Ectodermal cell (in vitro differentiated cells): ENCODE results near the gene COX10.

Source experiments
- H3K27ac ChIP-seq: 2 replicates; pipeline ENCODE4 v1.7.0; 2013; ENCODE audit warnings: mild to moderate bottlenecking, low read depth, low read length; ENCODE audit not compliant: insufficient read depth, poor library complexity, severe bottlenecking
- H3K27me3 ChIP-seq: 2 replicates; pipeline ENCODE4 v1.7.0; 2013; ENCODE audit warnings: mild to moderate bottlenecking, low read length; ENCODE audit not compliant: insufficient read depth, control insufficient read depth, poor library complexity, severe bottlenecking
- H3K36me3 ChIP-seq: one replicate; pipeline ENCODE4 v1.7.0; 2013; ENCODE audit warnings: low read length; ENCODE audit not compliant: control insufficient read depth, insufficient read depth
- H3K4me1 ChIP-seq: one replicate; pipeline ENCODE4 v1.7.0; 2013; ENCODE audit warnings: low read length; ENCODE audit not compliant: control insufficient read depth, insufficient read depth
- H3K4me3 ChIP-seq: 2 replicates; pipeline ENCODE4 v1.7.0; 2013; ENCODE audit warnings: low read depth, low read length, control low read depth; ENCODE audit not compliant: insufficient read depth
- H3K9me3 ChIP-seq: 2 replicates; pipeline ENCODE4 v1.7.0; 2013; ENCODE audit warnings: mild to moderate bottlenecking, low read length, moderate library complexity; ENCODE audit not compliant: control insufficient read depth
- WGBS, 2 experiments: methylation state at CpG; one replicate each; pipeline ENCODE4 v1.1.7; 2013; ENCODE audit warnings: missing lambda C conversion rate in 2 of 2; 5-methylcytosine and 5-hydroxymethylcytosine counted together

Gene COX10

GRCh38 chr17:14200354-14200753 is 131.1 kb downstream of the COX10 start:
- no peaks in the 10 kb centered on the region for H3K9me3 ChIP-seq
- H3K36me3 ChIP-seq: no peaks in the 10 kb centered on the region
- WGBS, 2 experiments: 98% methylated on average over 3 to 4 of the region's 4 CpGs
- no peaks in the 10 kb centered on the region for H3K27me3 ChIP-seq
- no peak overlapping the region for H3K27ac ChIP-seq
- no peaks in the 10 kb centered on the region for H3K4me1 ChIP-seq
- no peak overlapping the region for H3K4me3 ChIP-seq

GRCh38 chr17:14201021-14201987 is 132.0 kb downstream of the COX10 start:
- no peaks in the 10 kb centered on the region for H3K27me3 ChIP-seq
- no peaks in the 10 kb centered on the region for H3K36me3 ChIP-seq
- 90% methylated on average over 9 to 10 of the region's 10 CpGs for WGBS, 2 experiments
- no peak overlapping the region for H3K27ac ChIP-seq
- H3K4me1 ChIP-seq: no peaks in the 10 kb centered on the region
- no peak overlapping the region for H3K4me3 ChIP-seq
- H3K9me3 ChIP-seq: no peaks in the 10 kb centered on the region

- WGBS, 2 experiments: 98 to 100% methylated on average over 3 to 4 of the region's 4 CpGs
- H3K27ac ChIP-seq: no peak overlapping the region
Measured at GRCh38 chr17:14201988-14202380, 132.7 kb downstream of the COX10 start.

DNA sequence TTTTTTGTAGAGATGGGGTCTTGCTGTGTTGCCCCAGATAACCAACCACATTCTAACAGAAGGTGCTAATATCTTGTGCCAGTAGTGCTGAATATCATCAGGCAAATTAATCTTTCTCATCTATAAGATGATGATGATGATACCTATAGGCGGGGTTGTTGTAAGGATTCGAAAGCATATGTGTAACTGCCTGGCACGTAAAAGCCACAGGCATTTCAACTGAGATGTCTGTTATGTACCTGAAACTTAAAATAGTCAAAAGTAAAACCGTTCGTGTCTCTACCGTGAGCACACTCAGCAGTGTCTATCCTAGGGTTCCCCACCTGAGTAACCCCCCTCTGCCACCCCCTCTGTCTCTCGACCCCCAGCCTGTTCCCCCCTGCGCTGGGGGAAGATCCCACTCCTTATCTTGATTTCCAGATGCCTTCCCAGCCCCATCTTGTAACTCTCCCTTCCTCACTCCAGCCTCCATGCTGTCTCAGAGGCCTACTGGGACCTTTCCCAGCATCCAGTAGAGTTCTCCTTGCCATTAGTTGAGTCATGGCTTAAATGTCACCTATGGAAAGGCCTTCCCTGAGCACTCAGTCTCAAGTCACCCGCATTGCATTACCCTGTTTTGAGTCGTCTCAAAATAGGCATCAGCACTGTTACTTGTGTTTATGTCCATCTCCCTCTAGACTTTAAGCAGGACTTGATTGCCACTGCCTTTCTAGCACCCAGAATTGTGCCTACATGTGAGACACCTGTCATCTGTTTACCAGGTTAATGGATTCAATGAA is 133.3 kb downstream of the COX10 start:
- Histone ChIP-seq H3K4me3 (no peak overlapping the region), H3K9me3 (no peaks in the 10 kb centered on the region), H3K36me3 (no peaks in the 10 kb centered on the region), H3K27me3 (no peaks in the 10 kb centered on the region), H3K27ac (no peak overlapping the region), H3K4me1 (no peaks in the 10 kb centered on the region)
- 96 to 97% methylated on average over 10 of the region's 10 CpGs for WGBS, 2 experiments

More at GRCh38 chr17:14201988-14202380, 132.7 kb downstream of the COX10 start:
- no peak overlapping the region for H3K4me3 ChIP-seq
- no peaks in the 10 kb centered on the region for H3K27me3 ChIP-seq
- H3K9me3 ChIP-seq: no peaks in the 10 kb centered on the region
- H3K36me3 ChIP-seq: no peaks in the 10 kb centered on the region
- no peaks in the 10 kb centered on the region for H3K4me1 ChIP-seq

DNA sequence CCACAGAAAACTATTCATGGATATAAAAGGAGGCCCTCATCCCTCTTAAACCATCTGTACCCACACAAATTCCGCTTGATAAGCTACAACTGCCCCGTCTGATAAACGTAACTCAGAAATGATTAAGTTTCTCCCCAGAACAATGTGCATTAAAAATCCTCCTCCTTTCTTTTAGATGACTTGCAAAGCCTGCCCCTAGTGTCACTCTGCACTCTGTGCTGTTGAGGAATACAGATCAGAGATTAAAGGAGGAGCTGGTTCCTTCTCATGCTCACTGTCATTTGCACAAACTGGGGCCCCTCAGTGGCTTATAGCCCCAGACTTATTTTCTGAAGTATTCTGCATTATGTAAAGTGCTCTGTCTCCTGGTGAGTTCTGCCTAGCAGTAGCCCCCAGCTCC is 134.1 kb downstream of the COX10 start:
- Histone ChIP-seq H3K4me1 (no peaks in the 10 kb centered on the region), H3K27me3 (no peaks in the 10 kb centered on the region), H3K4me3 (no peak overlapping the region), H3K36me3 (peaks cover 3% of the 10 kb centered on the region), H3K9me3 (no peaks in the 10 kb centered on the region), H3K27ac (no peak overlapping the region)
- 90% methylated on average over 3 of the region's 3 CpGs for WGBS, 2 experiments

- Histone ChIP-seq H3K27ac (no peak overlapping the region), H3K4me3 (no peak overlapping the region), H3K4me1 (no peaks in the 10 kb centered on the region), H3K9me3 (no peaks in the 10 kb centered on the region), H3K27me3 (no peaks in the 10 kb centered on the region), H3K36me3 (peaks cover 3% of the 10 kb centered on the region)
- whole genome bisulfite sequencing, 2 experiments: 76 to 77% methylated on average over 5 of the region's 5 CpGs
Measured at GRCh38 chr17:14204084-14204483, 134.8 kb downstream of the COX10 start.

GRCh38 chr17:14204546-14204945 is 135.2 kb downstream of the COX10 start:
- no peaks in the 10 kb centered on the region for H3K27me3 ChIP-seq
- WGBS, 2 experiments: 86 to 94% methylated on average over 2 of the region's 2 CpGs

GRCh38 chr17:14205380-14205779 is 136.1 kb downstream of the COX10 start:
- Histone ChIP-seq H3K4me1 (no peaks in the 10 kb centered on the region), H3K9me3 (no peaks in the 10 kb centered on the region), H3K27ac (no peak overlapping the region), H3K27me3 (no peaks in the 10 kb centered on the region), H3K4me3 (no peak overlapping the region), H3K36me3 (peaks cover 3% of the 10 kb centered on the region)
- WGBS, 2 experiments: 96 to 97% methylated on average over 10 of the region's 10 CpGs

More at GRCh38 chr17:14204546-14204945, 135.2 kb downstream of the COX10 start:
- Histone ChIP-seq H3K9me3 (no peaks in the 10 kb centered on the region), H3K27ac (no peak overlapping the region), H3K4me1 (no peaks in the 10 kb centered on the region), H3K36me3 (peaks cover 3% of the 10 kb centered on the region), H3K4me3 (no peak overlapping the region)

DNA sequence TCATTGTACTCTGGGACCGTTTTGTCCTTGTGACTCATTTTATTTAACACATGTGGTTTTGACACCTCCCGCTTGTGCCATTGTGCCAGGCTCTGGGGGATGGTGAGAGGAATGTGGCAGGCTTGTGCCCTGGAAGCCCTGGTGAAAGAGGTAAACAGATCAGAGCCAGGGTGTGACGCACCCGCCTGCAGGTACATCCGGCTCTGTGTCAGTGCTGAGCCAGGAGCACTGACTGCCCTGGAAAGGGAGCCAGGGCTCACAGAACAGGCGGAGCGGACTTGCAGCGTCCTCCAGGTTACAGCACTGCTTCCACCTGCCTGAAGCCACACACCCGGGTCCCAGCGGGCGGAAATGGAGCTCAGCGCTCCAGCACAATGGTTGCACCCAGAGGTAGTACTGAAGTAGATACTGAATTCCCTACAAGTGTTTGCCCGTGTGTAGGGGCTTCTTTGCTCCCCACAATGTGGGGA is 136.7 kb downstream of the COX10 start:
- H3K27ac ChIP-seq: no peak overlapping the region
- H3K4me1 ChIP-seq: no peaks in the 10 kb centered on the region
- no peaks in the 10 kb centered on the region for H3K27me3 ChIP-seq
- no peaks in the 10 kb centered on the region for H3K9me3 ChIP-seq
- H3K36me3 ChIP-seq: peaks cover 4% of the 10 kb centered on the region
- WGBS, 2 experiments: 86 to 87% methylated on average over 13 of the region's 13 CpGs
- no peak overlapping the region for H3K4me3 ChIP-seq

DNA sequence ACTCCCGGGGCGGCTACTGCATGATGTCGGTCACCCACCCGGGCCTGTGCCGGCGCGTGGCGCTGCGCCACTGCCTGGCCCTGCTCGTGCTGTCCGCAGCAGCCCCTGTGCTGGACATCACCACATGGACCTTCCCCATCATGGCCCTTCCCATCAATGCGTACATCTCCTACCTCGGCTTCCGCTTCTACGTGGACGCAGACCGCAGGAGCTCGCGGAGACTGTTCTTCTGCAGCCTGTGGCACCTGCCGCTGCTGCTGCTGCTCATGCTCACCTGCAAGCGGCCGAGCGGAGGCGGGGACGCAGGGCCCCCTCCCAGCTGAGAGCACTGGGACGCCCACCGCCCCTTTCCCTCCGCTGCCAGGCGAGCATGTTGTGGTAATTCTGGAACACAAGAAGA is 137.6 kb downstream of the COX10 start:
- 97% methylated on average over 29 of the region's 29 CpGs for WGBS, 2 experiments
- Histone ChIP-seq H3K9me3 (no peaks in the 10 kb centered on the region), H3K4me1 (no peaks in the 10 kb centered on the region), H3K4me3 (no peak overlapping the region), H3K27me3 (no peaks in the 10 kb centered on the region), H3K36me3 (peaks cover 13% of the 10 kb centered on the region), H3K27ac (no peak overlapping the region)
